ENCODE measurements around the gene SCUBE1.

Gene SCUBE1

DNA sequence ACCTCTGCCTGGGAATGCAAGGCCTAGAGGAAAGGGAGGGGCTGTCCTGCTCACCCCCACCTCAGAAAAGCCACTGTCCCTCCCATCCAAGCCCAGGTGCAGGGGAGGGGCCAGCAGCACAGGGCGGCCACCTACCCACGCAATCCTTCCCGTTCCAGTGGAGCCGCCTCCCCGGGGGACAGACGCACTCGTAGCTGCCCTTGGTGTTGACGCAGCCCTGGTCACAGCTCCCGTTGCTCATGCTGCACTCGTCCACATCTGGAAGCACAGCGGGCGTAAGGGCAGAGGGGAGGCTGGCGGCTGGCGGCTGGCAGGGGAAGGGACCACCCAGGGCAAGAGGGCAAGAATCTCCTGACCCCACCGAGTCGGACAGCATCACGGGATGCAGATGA is 115.9 kb downstream of the SCUBE1 start:
- no peaks in the 10 kb centered on the region for H3K79me2 ChIP-seq
- H2AFZ ChIP-seq, result no peak overlapping the region
- H3K27me3 ChIP-seq (ENCODE audit: control insufficient read depth, insufficient read depth, low read length), result no peaks in the 10 kb centered on the region
- H3K4me1 ChIP-seq, result no peaks in the 10 kb centered on the region
- H3K4me3 ChIP-seq (ENCODE audit: low read depth, low read length), result no peak overlapping the region
- H3K27ac ChIP-seq, result no peak overlapping the region
- no peak overlapping the region for H3K9ac ChIP-seq
- no peaks in the 10 kb centered on the region for H3K9me3 ChIP-seq (ENCODE audit: control insufficient read depth, low read length)
- H3K36me3 ChIP-seq (ENCODE audit: control insufficient read depth, insufficient read depth, low read length), result no peaks in the 10 kb centered on the region
- H3K4me2 ChIP-seq (ENCODE audit: low read length), result no peak overlapping the region
- TF ChIP-seq, protein P1, sequence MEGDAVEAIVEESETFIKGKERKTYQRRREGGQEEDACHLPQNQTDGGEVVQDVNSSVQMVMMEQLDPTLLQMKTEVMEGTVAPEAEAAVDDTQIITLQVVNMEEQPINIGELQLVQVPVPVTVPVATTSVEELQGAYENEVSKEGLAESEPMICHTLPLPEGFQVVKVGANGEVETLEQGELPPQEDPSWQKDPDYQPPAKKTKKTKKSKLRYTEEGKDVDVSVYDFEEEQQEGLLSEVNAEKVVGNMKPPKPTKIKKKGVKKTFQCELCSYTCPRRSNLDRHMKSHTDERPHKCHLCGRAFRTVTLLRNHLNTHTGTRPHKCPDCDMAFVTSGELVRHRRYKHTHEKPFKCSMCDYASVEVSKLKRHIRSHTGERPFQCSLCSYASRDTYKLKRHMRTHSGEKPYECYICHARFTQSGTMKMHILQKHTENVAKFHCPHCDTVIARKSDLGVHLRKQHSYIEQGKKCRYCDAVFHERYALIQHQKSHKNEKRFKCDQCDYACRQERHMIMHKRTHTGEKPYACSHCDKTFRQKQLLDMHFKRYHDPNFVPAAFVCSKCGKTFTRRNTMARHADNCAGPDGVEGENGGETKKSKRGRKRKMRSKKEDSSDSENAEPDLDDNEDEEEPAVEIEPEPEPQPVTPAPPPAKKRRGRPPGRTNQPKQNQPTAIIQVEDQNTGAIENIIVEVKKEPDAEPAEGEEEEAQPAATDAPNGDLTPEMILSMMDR (IDR thresholded peaks at IDR 0.05), result no peak

GRCh38 chr22:43226377-43227238 is 116.6 kb downstream of the SCUBE1 start:
- no peaks in the 10 kb centered on the region for H3K27me3 ChIP-seq (ENCODE audit: control insufficient read depth, insufficient read depth, low read length)
- TF ChIP-seq, protein P1 (IDR thresholded peaks at IDR 0.05), result no peak
- no peaks in the 10 kb centered on the region for H3K4me1 ChIP-seq
- H3K9ac ChIP-seq, result no peak overlapping the region
- H3K4me2 ChIP-seq (ENCODE audit: low read length), result no peak overlapping the region
- H3K27ac ChIP-seq, result no peak overlapping the region
- no peaks in the 10 kb centered on the region for H3K9me3 ChIP-seq (ENCODE audit: control insufficient read depth, low read length)
- H3K4me3 ChIP-seq (ENCODE audit: low read depth, low read length), result no peak overlapping the region
- H2AFZ ChIP-seq, result no peak overlapping the region
- H3K79me2 ChIP-seq, result no peaks in the 10 kb centered on the region
- no peaks in the 10 kb centered on the region for H3K36me3 ChIP-seq (ENCODE audit: control insufficient read depth, insufficient read depth, low read length)

GRCh38 chr22:43225609-43226008 is 117.6 kb downstream of the SCUBE1 start:
- Histone ChIP-seq H3K4me2 (ENCODE audit: low read length) (no peak overlapping the region), H3K27me3 (ENCODE audit: control insufficient read depth, insufficient read depth, low read length) (no peaks in the 10 kb centered on the region), H3K4me1 (no peaks in the 10 kb centered on the region), H3K36me3 (ENCODE audit: control insufficient read depth, insufficient read depth, low read length) (no peaks in the 10 kb centered on the region), H3K9ac (no peak overlapping the region), H3K79me2 (no peaks in the 10 kb centered on the region), H3K4me3 (ENCODE audit: low read depth, low read length) (no peak overlapping the region), H2AFZ (no peak overlapping the region), H3K9me3 (ENCODE audit: control insufficient read depth, low read length) (no peaks in the 10 kb centered on the region), H3K27ac (no peak overlapping the region)
- TF ChIP-seq, protein P1 (IDR thresholded peaks at IDR 0.05), result no peak

DNA sequence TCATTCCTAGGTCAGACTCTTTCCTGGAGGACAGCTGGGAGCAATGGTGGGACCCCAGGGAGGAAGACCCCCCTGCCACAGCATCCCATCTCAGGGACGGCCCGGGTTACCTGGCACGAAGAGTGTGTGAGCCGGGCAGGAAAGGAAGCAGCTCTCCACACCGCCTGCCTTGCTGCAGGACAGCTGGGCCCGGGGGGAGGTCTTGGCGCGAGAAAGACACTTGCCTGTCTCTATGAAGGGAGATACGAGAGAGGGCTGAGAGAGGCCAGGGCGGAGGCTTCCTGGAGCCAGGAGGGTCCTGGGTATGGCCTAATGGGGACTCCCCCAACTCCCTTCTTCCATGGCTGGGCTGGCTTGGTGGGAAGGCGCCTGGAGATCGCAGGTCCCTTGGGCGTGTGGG is 120.2 kb downstream of the SCUBE1 start:
- TF ChIP-seq, protein P1 (IDR thresholded peaks at IDR 0.05), result no peak
- no peaks in the 10 kb centered on the region for H3K9me3 ChIP-seq (ENCODE audit: control insufficient read depth, low read length)

DNA sequence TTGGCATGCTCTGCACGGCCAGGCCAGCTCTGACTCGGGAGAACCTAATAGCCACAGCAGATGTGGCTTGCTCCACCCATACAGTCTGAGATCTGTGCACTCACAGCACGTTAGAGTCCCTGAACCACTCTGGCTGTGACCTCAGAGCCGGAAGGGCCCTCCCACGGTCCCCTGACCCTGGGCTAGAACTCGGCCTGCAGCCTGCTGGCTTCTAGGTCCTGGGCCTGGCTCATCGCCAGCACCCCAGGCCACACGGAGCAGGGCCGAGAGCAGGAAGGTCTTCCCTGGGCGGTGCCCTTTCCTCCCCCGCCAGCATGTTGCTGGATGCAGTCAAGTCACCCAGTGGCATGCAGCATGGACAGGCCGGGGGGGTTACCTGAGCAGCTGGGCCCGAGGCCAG is 120.9 kb downstream of the SCUBE1 start:
- H3K27me3 ChIP-seq (ENCODE audit: control insufficient read depth, insufficient read depth, low read length), result no peaks in the 10 kb centered on the region
- H3K4me3 ChIP-seq (ENCODE audit: low read depth, low read length), result no peak overlapping the region
- no peaks in the 10 kb centered on the region for H3K36me3 ChIP-seq (ENCODE audit: control insufficient read depth, insufficient read depth, low read length)
- TF ChIP-seq, protein P1 (IDR thresholded peaks at IDR 0.05), result no peak
- no peaks in the 10 kb centered on the region for H3K4me1 ChIP-seq
- no peak overlapping the region for H3K27ac ChIP-seq
- H2AFZ ChIP-seq, result no peak overlapping the region
- H3K4me2 ChIP-seq (ENCODE audit: low read length), result no peak overlapping the region
- H3K79me2 ChIP-seq, result no peaks in the 10 kb centered on the region
- H3K9me3 ChIP-seq (ENCODE audit: control insufficient read depth, low read length), result no peaks in the 10 kb centered on the region
- H3K9ac ChIP-seq, result no peak overlapping the region

More for the DNA sequence above, 120.2 kb downstream of the SCUBE1 start:
- no peaks in the 10 kb centered on the region for H3K27me3 ChIP-seq (ENCODE audit: control insufficient read depth, insufficient read depth, low read length)
- H3K27ac ChIP-seq, result no peak overlapping the region
- no peak overlapping the region for H3K9ac ChIP-seq
- no peaks in the 10 kb centered on the region for H3K79me2 ChIP-seq
- H2AFZ ChIP-seq, result no peak overlapping the region
- H3K4me3 ChIP-seq (ENCODE audit: low read depth, low read length), result no peak overlapping the region
- no peak overlapping the region for H3K4me2 ChIP-seq (ENCODE audit: low read length)
- no peaks in the 10 kb centered on the region for H3K4me1 ChIP-seq
- no peaks in the 10 kb centered on the region for H3K36me3 ChIP-seq (ENCODE audit: control insufficient read depth, insufficient read depth, low read length)
